ENCODE results near the gene TMEM132A.

The TMEM132A gene

DNA sequence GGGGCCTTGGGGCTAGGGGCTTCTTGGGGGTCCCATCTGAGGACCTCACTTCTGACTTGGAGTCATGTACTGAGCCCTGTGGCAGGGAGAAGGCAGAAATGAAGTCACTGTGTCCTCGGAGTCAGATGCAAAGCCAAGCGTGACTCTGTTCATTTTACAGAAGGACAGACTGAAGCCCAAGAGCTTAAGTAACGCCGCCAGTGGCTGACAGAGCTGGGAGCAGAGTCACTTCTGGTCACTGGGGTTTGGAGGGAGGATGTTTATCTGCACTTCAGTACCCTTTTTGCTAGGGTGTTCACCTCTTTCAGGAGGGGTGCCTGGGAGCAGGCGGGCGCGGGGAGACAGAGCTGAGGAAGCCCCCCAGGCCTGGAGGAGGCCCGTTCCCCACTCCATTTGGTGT is 57.9 kb downstream of the TMEM132A start:
- TF ChIP-seq POLR2AphosphoS5 (IDR thresholded peaks at IDR 0.05; ENCODE audit: borderline replicate concordance, low read depth, low read length) = no peak
- TF ChIP-seq FOXP2 (optimal IDR thresholded peaks at IDR 0.05; ENCODE audit: control extremely low read depth, extremely low read length, insufficient read depth) = no peak
- no peak for TF ChIP-seq EZH2 (IDR thresholded peaks at IDR 0.05)
- Histone ChIP-seq H3K4me3 (no peak overlapping the region), H3K27ac (no peak overlapping the region), H3K9me3 (ENCODE audit: low read depth, low read length) (no peaks in the 10 kb centered on the region), H3K36me3 (ENCODE audit: insufficient read depth, low read length) (no peaks in the 10 kb centered on the region), H3K9ac (ENCODE audit: insufficient read length) (no peak overlapping the region)
- DNase-seq (ENCODE audit: low read depth, low spot score) = no peak

- no peak overlapping the region for H3K27ac ChIP-seq
- H3K9me3 ChIP-seq (ENCODE audit: low read depth, low read length) = no peaks in the 10 kb centered on the region
- no peaks in the 10 kb centered on the region for H3K36me3 ChIP-seq (ENCODE audit: insufficient read depth, low read length)
- no peak overlapping the region for H3K4me3 ChIP-seq
- no peak overlapping the region for H3K9ac ChIP-seq (ENCODE audit: insufficient read length)
- no peak for DNase-seq (ENCODE audit: low read depth, low spot score)
- no peak for TF ChIP-seq EZH2 (IDR thresholded peaks at IDR 0.05)
Measured at GRCh38 chr11:60984149-60984548, 59.9 kb downstream of the TMEM132A start.

GRCh38 chr11:60984636-60985035 is 60.4 kb downstream of the TMEM132A start:
- no peak overlapping the region for H3K9ac ChIP-seq (ENCODE audit: insufficient read length)
- no peak overlapping the region for H3K4me3 ChIP-seq
- H3K9me3 ChIP-seq (ENCODE audit: low read depth, low read length) = no peaks in the 10 kb centered on the region
- peak; percentile 20 for DNase-seq (ENCODE audit: low read depth, low spot score)
- no peaks in the 10 kb centered on the region for H3K36me3 ChIP-seq (ENCODE audit: insufficient read depth, low read length)
- TF ChIP-seq FOXP2 (optimal IDR thresholded peaks at IDR 0.05; ENCODE audit: control extremely low read depth, extremely low read length, insufficient read depth) (no peak), POLR2AphosphoS5 (IDR thresholded peaks at IDR 0.05; ENCODE audit: borderline replicate concordance, low read depth, low read length) (no peak), EZH2 (IDR thresholded peaks at IDR 0.05) (no peak)
- no peak overlapping the region for H3K27ac ChIP-seq

DNA sequence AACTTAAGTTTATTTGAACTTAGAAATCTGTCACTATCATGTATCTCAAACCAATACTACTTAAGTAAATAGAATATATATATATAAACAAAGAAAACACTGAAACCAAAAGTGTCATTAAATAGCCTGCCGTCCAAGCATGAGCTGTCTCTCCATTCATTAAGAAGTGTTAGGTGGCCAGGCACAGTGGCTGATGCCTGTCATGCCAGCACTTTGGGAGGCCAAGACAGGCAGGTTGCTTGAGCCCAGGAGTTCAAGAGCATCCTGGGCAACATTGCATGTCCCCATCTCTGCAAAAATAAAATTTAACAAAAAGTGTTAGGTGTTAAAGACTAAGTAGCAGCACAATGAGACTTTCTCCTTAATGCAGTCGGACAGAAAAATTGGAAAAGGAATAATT is 61.2 kb downstream of the TMEM132A start:
- no peak for TF ChIP-seq POLR2AphosphoS5 (IDR thresholded peaks at IDR 0.05; ENCODE audit: borderline replicate concordance, low read depth, low read length)
- no peak for TF ChIP-seq EZH2 (IDR thresholded peaks at IDR 0.05)
- TF ChIP-seq FOXP2 (optimal IDR thresholded peaks at IDR 0.05; ENCODE audit: control extremely low read depth, extremely low read length, insufficient read depth) = no peak
- Histone ChIP-seq H3K36me3 (ENCODE audit: insufficient read depth, low read length) (no peaks in the 10 kb centered on the region), H3K4me3 (no peak overlapping the region), H3K9ac (ENCODE audit: insufficient read length) (no peak overlapping the region), H3K27ac (no peak overlapping the region), H3K9me3 (ENCODE audit: low read depth, low read length) (no peaks in the 10 kb centered on the region)
- no peak for DNase-seq (ENCODE audit: low read depth, low spot score)

DNA sequence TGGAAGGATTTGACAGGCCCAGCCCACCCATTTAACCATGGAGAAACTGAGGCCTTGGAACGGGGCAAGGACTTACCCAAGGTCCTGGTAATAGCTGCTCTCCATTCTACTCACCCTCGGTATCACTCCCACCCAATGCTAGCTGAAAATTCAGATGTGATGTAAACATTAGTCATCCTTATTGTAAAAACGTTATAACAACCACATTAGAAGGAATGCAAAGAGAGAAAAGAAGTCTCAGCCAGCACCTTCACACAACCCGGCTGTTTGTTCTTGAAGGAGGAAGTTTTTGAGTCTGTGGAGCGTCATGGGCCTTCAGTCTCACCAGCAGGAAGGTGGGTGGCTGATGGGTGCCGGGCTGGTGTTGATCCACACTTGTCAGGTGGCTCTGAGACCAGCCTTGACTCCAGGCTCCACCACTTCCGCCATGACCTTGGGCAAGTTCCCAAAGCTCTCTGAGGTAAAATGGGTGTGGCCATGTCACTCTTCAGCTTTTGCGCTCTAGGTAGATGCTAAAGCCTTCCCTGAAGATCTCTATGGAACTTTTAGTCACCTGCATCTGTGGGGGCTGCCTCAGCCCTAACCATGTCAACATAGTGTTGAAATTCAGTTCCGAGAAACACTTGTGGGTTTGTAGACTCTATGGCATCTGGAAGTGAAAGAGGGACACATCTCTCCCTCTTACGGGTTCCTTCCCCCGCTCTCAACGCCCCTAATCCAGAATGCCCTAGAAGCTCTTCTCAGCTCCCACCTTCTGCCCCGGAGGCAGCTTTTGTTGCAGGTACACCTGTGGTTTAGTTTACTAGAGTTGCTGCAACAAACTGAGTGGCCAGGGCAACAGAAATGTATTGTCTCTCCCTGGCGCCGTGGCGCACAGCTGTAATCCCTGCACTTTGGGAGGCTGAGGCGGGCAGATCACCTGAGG is 62.0 kb downstream of the TMEM132A start:
- Histone ChIP-seq H3K9ac (ENCODE audit: insufficient read length) (no peak overlapping the region), H3K27ac (no peak overlapping the region), H3K4me3 (no peak overlapping the region), H3K9me3 (ENCODE audit: low read depth, low read length) (no peaks in the 10 kb centered on the region), H3K36me3 (ENCODE audit: insufficient read depth, low read length) (no peaks in the 10 kb centered on the region)
- TF ChIP-seq POLR2AphosphoS5 (IDR thresholded peaks at IDR 0.05; ENCODE audit: borderline replicate concordance, low read depth, low read length) = no peak
- TF ChIP-seq EZH2 (IDR thresholded peaks at IDR 0.05) = no peak
- TF ChIP-seq FOXP2 (optimal IDR thresholded peaks at IDR 0.05; ENCODE audit: control extremely low read depth, extremely low read length, insufficient read depth) = no peak
- no peak for DNase-seq (ENCODE audit: low read depth, low spot score)

Data from SK-N-MC (cell line).